GM12872 (cell line): ENCODE data around the gene RIOX2.
A peak's percentile ranks its signal among the peaks of the same experiment; 100 is the strongest.

ENCODE experiments used
- CTCF ChIP-seq: IDR thresholded peaks from 3 replicates; pipeline ENCODE4 v1.5.1; 2011; ENCODE audit warnings: low read depth, mild to moderate bottlenecking, low read length, moderate library complexity; ENCODE audit not compliant: insufficient read depth

RIOX2 gene

GRCh38 chr3:97971679-97972567 lies at the start of gene RIOX2:
Gene RIOX2, minus strand, starts transcription at chr3:97972431. Its CDS starts 4,838 bp downstream, at chr3:97967593.
- TF ChIP-seq CTCF, result 0 out of 3 replicates have a peak, but pooled peaks have one; percentile 25

GRCh38 chr3:98020412-98020811 lies 48.2 kb upstream of the RIOX2 start:
- TF ChIP-seq CTCF, result no peak

- TF ChIP-seq CTCF, result no peak
Observed at GRCh38 chr3:98018301-98018700, 46.1 kb upstream of the RIOX2 start.

- no peak for TF ChIP-seq CTCF
Observed at GRCh38 chr3:98014268-98014585, 42.0 kb upstream of the RIOX2 start.

GRCh38 chr3:98013411-98014267 lies 41.4 kb upstream of the RIOX2 start:
- TF ChIP-seq CTCF, result no peak

GRCh38 chr3:98012979-98013378 lies 40.7 kb upstream of the RIOX2 start:
- no peak for TF ChIP-seq CTCF

GRCh38 chr3:98010194-98010882 lies 38.1 kb upstream of the RIOX2 start:
- no peak for TF ChIP-seq CTCF
